HG03354 (cell line): ENCODE results near the gene PCNX2.

Experiments
- ATAC-seq: cut with Tn5 transposase; IDR thresholded peaks from one replicate; pipeline ENCODE4 v1.9.1; 2021; ENCODE audit warnings: mild to moderate bottlenecking; ENCODE audit not compliant: unreplicated experiment, poor library complexity, severe bottlenecking

PCNX2 gene

DNA sequence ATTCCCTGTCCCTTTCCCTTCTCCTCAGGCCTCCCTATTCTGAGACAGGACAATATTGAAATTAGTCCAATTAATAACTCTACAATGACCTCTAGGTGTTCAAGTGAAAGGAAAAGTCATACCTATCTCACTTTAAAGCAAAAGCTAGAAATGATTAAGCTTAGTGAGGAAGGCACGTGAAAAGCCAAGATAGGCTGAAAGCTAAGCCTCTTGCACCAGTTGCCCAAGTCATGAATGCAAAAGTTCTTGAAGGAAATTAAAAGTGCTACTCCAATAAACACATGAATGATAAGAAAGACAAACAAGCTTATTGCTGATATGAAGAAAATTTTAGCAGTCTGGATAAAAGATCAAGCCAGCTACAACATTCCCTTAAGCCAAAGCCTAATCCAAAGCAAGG is 28.2 kb upstream of the PCNX2 start:
- no peak for ATAC-seq

DNA sequence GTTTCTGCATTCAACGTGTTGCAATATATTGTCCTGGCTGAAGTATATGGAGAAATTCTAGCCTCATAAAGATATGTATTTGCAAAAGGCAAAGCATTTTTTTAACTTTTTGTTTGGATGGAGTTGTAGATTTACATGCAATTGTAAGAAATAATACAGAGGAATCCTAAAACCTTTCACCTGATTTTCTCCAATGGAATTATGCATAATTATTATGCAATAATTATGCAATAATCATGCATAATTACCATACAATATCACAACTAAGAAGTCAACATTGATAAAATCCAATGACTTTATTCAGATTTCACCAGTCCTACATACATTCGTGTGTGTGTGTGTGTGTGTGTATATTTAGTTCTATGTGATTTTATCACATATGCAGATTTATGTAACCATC is 24.5 kb upstream of the PCNX2 start:
- no peak for ATAC-seq

DNA sequence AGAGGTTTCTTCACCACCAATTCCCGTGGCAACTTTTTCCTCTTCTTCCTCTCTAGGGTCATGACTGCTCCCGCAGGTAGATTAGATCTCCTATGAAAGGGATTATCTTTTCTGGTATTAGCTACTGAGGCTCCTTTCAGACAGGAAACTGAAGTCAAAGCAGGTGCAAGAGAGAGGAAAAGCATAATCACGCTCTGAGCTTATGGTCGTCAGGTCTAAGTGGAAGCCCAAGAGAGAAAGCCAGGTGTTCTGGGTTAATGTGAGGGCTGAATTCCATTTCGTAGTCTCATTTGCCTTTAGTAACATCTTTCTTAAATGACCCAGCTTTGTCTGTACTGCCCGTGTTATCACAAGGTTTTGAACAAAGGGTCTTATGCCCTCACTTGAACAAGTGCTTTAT is 23.7 kb upstream of the PCNX2 start:
- no peak for ATAC-seq

DNA sequence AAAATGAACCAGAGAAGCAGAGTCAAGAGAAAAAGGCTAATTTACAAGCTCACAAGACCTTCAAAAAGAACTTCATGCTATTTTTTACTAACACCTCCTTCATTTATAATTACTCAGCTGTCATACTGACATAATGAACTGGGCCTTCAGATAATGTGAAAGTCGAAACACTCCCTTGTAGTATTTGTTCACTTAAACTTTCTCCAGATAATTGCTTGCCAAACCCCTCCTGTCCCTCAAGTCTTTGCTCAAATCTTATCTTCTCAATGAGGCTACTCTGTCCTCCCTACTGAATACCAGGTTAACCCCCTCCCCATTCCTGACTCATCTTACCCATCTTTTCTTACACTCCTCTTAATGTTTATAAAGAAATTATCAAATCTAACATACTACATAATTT is 20.9 kb upstream of the PCNX2 start:
- no peak for ATAC-seq

GRCh38 chr1:233315718-233316301 is 20.3 kb upstream of the PCNX2 start:
- no peak for ATAC-seq

GRCh38 chr1:233313434-233314155 is 18.1 kb upstream of the PCNX2 start:
- no peak for ATAC-seq

DNA sequence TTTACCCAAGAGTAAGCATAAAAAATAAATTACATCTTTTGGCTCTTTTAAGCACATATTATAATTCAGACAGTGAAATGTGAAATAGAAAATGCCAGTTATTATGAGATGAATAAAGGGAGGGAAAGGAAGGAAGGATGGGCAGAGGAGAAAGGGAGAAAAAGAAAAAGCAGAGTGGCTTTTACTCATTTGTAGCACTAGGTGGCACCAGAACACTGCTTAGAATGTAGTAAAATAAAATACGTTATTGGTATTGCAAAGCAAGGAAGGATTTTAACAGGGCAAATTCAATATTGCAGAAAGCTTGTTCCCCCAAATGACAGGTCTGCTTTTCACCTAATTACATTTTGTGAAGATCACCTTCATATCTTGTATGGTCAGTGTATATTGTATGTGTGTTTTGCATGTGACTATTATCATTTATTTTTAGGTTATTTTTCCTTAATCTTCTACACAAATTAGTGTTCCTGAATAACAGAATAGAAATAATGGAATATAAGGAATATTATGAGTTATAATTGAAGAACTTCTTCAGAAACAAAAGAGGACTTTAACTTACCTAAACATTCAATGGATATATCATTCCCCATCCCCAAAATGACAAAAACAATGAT is 9.1 kb upstream of the PCNX2 start:
- peak; percentile 48 for ATAC-seq

DNA sequence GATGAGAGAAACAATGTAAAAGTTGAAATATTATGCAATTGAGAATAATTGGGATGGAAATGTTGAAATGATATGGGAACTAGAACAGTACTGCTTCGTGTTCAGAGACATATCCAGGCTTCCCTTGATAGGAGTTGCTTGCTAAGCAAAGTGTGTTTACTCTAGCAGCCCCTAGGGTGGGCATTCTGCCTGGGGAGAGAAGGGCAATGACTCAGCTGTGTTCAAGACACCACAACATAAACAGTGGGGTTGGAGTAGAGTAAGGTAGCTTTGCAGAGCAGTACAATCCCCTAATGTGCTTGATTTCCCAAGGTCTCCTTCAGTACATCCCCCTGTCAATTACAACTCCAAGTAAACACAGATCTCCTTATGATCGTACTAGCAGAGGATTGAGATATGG is 4.8 kb upstream of the PCNX2 start:
- ATAC-seq: no peak

DNA sequence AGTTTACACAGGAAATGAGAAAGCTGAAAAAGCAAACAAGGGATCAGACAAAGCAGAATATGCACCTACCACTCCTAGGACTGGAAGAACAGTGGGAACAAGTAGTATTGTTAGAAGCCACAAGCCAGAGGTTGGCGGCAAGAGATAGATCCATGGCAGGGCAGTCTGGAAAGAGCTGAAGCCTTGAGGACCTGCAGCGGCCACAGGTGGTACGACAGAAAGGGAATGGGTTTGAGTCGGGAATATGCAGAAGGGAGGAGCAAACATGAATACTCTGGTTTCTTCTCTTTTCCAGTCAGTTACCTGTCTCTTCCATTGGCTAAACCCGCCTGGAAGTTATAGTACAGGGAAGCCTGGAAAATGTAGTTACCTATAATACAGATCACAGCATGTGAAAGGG is 3.9 kb upstream of the PCNX2 start:
- no peak for ATAC-seq

GRCh38 chr1:233295975-233296322 is 424 bp upstream of the PCNX2 start:
- no peak for ATAC-seq

GRCh38 chr1:233294913-233295236 is 650 bp downstream of the PCNX2 start:
- ATAC-seq: peak; percentile 60

- no peak for ATAC-seq
Observed at GRCh38 chr1:233293556-233294446, 1.7 kb downstream of the PCNX2 start.

DNA sequence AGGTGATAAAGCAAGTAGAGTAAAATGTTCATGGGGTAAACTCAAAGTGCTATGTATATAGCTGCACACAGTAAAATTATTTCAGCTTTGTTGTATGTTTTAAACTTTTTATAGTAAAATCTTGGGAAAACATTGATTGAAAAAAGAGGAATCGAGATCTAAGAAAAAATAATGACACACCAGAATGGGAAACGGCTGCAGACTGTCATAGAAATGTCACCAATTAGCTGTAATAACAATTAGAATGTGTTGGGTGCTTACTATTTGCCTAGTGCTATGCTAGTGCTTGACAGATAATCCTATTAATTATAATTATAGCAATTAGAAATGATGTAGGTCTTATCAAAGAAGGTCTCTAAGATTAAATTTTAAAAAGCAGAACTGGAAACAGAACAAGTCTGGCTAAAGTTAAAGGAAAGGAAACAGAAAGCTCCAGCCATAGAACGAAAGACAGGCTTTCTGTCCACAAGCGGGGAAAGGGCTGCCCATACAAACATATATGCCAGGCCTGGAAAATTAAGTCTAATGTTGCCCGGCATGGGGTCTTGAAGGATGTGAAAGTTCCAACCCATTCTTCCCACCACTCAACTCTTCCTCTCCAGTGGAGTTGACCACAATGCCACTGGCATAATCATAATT is 5.0 kb downstream of the PCNX2 start:
- no peak for ATAC-seq

- no peak for ATAC-seq
Observed at GRCh38 chr1:233289676-233290075, 5.8 kb downstream of the PCNX2 start.

GRCh38 chr1:233282582-233282886 is 13.0 kb downstream of the PCNX2 start:
- peak; percentile 12 for ATAC-seq

DNA sequence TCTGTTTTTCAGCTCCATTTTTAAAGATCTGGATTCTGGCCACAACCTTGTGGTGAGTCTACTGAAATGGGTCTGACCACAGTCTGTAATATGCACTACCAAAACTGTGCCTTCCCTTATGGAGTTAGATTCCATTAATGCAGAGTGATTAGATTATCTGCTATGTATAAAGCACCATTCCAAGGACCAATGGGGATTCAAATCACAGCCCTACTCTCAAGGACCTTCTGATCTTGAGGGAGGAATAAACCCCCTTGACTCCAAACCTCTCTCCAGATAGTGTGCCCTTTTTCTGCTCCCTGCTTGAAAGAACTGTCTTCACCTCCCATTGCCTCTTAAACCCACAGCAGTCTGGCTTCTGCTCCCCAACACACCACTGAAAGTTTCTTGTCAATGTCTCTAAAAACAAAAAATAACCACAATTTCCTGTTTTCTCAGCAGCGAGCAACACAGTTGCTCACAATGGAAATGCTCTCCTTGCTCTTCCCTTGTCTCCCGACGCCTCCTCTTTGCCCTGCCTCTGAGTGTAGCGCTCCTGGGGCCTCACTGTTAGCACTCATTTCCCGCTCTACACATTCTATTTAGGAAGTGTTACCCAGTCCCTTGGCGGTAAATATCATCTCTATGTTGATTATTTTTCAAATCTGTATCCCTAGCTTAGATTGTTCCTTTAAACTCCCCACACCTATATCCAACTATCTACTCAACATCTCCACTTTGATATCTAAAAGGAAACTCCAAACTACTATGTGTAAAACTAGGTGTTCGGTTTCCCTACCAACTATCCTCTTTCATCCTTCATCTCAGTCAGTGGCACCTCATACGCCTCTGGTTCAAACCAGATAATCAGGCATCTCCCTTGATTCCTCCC is 13.6 kb downstream of the PCNX2 start:
- peak; percentile 88 for ATAC-seq

DNA sequence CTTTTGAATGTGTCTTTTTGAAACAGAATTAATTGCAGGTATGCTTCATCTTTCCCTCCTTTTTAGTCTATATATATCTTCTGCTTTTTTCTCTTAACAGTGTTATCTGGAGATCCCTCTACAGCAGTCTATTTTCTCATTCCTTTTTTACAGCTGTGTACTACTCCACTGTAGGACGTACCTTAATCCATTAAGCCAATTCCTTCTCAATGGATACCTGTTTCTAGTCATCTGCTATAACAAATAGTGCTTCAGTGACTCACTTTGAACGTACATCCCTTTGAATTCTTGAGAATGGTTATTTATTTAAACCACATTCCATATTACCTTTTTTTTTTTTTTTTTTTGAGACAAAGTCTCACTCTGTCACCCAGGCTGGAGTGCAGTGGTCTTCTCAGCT is 15.6 kb downstream of the PCNX2 start:
- no peak for ATAC-seq

DNA sequence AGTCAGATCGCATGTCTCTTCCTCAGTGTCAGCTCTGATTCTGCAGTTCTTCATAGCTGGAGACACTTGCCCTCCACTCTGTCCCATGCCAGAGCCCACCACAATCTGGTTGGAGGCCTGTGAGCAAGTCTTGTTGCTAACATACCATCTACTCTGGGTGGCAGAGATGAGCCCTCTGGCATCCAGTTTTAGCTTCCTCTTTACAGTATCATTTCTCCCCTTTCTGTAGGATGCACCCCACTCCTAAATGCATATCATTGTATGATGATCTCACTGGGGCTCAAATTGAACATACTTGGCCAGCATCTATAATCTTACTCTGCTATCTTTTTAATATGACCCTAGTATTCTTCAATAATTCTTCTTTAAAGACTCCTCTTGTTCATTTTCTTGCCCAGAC is 16.9 kb downstream of the PCNX2 start:
- no peak for ATAC-seq
